GM19372 (cell line): ENCODE results near the gene CSF2RB.

Source experiments
- ATAC-seq: cut with Tn5 transposase; IDR thresholded peaks from one replicate; pipeline ENCODE4 v1.9.1; 2021; ENCODE audit warnings: mild to moderate bottlenecking, low read depth, moderate library complexity; ENCODE audit not compliant: unreplicated experiment

CSF2RB gene

GRCh38 chr22:36934418-36935312 is 21.2 kb downstream of the CSF2RB start:
- no peak for ATAC-seq

DNA sequence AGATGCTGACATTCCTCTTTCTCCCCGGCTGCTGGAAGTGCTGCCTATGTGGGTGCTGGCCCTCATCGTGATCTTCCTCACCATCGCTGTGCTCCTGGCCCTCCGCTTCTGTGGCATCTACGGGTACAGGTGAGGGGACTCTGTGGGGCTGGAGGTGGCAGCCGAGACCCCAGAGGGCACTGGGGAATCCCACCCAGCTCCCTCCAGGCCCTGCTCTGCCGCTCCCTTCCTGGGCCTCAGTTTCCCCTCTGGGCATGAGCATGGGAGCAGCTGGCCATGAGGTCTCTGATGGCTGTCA is 21.8 kb downstream of the CSF2RB start:
- ATAC-seq: no peak

GRCh38 chr22:36935694-36936093 is 22.3 kb downstream of the CSF2RB start:
- no peak for ATAC-seq

DNA sequence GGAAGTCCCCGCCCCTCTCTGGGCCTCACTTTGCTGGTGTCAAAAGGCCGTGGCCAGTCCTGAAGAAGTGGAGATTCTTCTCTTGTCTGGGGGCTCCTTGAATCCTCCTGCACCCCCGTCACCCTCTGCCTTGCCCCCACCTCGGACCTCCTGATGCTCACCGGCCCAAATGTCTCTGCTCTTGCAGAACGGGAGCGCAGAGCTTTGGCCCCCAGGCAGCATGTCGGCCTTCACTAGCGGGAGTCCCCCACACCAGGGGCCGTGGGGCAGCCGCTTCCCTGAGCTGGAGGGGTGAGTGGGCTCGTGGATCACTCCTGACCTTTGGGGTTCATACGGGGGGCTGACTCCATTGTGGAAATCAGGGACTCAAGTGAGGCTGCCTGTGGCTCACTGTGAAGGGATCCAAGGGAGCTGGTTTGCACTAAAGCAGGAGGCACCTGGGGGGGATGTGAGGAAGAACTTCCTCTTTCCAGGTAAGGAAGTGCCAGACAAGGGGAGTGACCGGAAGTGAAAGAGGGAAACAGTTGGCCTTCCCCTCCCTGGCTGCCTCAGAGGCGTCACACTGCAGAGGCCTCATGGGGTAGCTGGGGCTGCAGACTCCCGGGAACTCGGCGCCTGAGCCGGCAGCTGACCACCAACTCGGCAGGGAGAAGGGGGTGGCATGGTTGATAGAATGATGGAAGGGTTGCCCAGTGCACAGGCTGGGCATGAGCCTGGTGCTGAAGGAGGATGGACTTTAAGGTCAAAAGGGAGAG is 23.1 kb downstream of the CSF2RB start:
- ATAC-seq: no peak

GRCh38 chr22:36937319-36938027 is 24.0 kb downstream of the CSF2RB start:
- ATAC-seq: no peak

GRCh38 chr22:36938028-36938425 is 24.6 kb downstream of the CSF2RB start:
- no peak for ATAC-seq

GRCh38 chr22:36938886-36939285 is 25.5 kb downstream of the CSF2RB start:
- ATAC-seq: no peak

- ATAC-seq: no peak
Observed at GRCh38 chr22:36940676-36941075, 27.2 kb downstream of the CSF2RB start.

GRCh38 chr22:36942556-36942955 is 29.1 kb downstream of the CSF2RB start:
- no peak for ATAC-seq

DNA sequence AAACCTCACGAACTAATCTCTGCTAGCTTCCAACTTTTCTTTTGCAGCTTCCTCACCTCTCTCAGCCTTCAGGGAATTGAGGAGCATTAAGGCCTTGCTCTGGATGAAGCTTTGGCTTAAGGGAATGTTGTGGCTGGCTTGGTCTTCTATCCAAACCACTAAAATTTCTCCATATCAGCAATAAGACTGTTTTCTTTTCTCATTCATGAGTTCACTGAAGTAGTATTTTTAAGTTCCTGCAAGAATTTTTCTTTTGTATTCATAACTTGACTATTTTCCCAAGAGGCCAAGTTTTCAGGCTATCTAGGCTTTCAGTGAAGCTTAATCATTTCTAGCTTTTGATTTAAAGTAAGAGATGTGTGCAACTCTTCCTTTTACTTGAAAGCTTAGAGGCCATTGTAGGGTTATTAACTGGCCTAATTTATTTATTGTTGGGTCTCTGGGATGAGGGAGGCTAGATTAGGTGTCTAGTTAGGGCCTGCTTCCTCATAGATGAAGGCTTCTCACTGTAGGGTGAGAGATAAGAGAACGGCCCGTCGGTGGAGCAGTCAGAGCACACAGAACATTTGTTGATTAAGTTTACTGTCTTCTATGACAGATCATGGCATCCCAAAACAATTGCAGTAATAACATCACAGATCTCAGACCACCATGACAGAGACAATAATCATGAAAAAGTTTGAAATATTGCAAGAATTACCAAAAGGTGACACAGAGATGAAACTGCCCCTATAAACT is 33.2 kb downstream of the CSF2RB start:
- ATAC-seq: no peak

- no peak for ATAC-seq
Observed at GRCh38 chr22:36948273-36949225, 35.1 kb downstream of the CSF2RB start.

- no peak for ATAC-seq
Observed at GRCh38 chr22:36950797-36951590, 37.6 kb downstream of the CSF2RB start.

GRCh38 chr22:36951746-36952145 is 38.3 kb downstream of the CSF2RB start:
- no peak for ATAC-seq

GRCh38 chr22:36953239-36954080 is 40.0 kb downstream of the CSF2RB start:
- ATAC-seq: no peak

- no peak for ATAC-seq
Observed at GRCh38 chr22:36954251-36955014, 41.0 kb downstream of the CSF2RB start.

DNA sequence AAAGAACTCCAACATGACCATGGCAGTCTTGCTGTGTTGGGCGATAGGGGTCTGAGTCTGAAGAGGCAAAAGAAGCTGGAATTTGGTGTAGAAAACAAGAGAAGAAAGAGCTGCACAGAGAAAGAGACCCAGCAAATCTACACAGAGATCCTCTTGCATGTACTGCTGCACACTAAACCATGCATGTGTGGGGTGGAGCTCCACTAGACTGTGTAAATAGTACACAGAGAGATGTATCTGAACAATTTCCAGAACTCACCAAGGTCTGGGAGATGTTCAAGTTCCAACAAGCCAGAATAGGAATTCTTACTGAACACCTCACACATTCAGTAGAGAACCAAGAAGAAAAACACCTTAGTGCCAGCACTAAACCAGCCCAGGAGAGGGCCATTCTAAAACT is 42.3 kb downstream of the CSF2RB start:
- no peak for ATAC-seq

GRCh38 chr22:36958366-36958765 is 44.9 kb downstream of the CSF2RB start:
- ATAC-seq: no peak
